ENCODE data around the gene FBXO31. TPM values are rescaled to one million over a fixed set of nuclear protein-coding genes. Genes with fewer than 3 reads are reported as not detected.
"Not testable (repeated sequence)": the region's sequence is repeated elsewhere in the genome, so short reads cannot be mapped to it uniquely, and the experiment has no call there.

FBXO31 gene
- polyA plus RNA-seq, 1 donor = 29.3 TPM

- no peak for DNase-seq
Measured at GRCh38 chr16:87410968-87411367, 27.4 kb upstream of the FBXO31 start.

GRCh38 chr16:87410530-87410929 is 27.0 kb upstream of the FBXO31 start:
- DNase-seq = no peak

DNA sequence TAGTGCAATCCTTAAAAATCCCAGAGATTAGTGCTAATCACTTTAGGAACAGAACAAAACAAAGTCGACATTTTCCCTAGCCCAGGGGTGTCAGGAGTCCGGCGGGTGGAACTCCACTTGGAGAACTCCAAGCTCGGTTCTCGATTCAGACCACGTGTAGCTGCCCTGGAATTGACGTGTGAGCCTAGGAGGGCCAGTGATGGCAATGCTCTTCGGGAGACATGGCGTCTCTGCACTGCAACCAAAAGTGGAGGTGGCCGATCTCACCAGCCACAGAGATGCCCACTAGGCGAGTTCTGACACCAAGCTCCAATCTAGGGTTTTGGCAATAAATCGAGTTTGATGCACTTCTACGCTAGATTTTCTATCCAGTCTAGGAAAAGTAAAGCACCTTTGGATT is 26.2 kb upstream of the FBXO31 start:
- DNase-seq = no peak

DNA sequence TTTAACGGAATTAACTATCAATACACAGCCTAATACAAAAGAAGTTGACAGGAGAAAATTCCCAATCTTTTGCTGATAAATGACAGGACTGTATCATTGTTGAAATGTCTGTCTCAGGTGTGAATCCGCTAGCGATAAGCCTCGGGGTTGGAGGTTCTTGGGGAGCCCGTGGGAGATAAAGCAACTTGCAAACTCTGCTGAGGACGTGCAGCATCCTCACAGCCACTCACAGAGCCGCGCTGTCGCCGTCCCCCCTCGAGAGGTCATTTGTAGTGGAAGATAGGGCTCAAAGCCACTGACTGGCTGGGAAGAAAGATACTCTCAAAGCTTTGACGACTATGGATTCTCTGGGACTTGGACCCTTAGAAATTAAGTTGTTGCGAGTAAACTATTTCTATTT is 25.6 kb upstream of the FBXO31 start:
- DNase-seq = no peak

DNA sequence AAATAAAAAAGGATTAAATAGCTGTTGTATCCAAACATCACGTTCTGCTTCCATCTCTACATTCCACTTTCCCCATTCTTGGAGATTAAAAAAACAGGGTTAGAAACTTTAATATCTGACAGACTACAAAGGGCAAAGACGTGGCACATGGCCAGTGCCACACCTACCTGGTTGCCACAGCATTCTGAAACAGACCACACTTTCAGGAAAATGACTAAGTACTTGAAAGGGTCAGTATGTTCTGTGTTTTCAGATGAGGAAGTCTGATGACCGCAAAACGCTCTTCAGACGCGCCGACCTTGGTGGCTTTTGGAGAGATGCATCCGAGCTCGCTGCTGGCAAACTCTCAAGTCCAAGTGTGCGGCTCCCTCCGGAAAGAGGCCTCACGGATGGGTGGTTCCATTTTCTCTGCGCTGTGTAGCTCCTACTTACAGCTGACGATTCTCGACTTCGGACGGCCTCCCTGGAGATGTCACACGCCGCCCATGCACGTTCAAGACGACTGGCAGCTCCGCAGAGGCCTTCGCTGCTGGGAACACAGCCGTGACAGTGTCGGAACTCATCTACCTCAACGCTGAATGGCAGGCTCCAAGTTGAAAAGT is 24.0 kb upstream of the FBXO31 start:
- no peak for DNase-seq

- no peak for DNase-seq
Measured at GRCh38 chr16:87406495-87407088, 23.0 kb upstream of the FBXO31 start.

DNA sequence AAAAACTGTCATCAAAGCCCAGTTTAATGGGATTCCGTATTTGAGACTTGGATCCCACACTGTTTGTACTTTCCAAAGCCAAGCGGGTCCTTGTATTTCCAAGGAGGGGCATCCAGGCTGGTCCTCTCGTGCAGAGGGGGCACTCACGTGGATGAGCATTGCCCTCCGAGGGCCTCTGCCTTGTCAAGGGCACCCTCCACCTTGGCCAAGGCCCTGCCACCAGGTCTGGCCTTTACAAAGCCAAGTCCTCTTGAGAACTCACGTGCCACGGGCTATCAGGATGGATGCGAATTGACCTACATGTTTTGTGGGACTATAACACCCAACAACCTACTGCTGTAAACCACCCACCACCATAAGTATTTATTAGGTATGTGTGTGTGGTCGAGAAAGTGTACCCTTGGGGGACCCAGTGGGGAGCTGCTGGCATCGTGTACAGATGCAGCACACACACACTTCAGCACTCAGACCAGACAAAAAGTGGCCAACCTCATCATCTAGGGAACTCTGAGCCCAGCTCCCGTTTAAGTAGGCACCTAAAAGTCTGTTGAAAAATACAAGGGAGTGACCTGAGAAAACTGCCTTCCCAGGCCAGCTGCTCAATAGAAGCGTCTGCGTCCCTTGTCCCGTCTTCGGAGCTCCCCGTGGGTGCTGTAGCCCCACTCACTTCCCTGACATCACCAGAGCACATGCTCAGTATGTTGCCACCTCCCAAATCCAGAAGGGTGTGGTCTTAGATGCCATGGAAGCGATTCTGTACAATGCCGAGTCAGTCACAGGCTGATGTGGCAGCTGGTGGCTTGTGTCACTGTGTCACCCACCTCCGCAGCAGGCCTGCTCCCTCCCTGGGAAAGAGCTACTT is 21.4 kb upstream of the FBXO31 start:
- no peak for DNase-seq

DNA sequence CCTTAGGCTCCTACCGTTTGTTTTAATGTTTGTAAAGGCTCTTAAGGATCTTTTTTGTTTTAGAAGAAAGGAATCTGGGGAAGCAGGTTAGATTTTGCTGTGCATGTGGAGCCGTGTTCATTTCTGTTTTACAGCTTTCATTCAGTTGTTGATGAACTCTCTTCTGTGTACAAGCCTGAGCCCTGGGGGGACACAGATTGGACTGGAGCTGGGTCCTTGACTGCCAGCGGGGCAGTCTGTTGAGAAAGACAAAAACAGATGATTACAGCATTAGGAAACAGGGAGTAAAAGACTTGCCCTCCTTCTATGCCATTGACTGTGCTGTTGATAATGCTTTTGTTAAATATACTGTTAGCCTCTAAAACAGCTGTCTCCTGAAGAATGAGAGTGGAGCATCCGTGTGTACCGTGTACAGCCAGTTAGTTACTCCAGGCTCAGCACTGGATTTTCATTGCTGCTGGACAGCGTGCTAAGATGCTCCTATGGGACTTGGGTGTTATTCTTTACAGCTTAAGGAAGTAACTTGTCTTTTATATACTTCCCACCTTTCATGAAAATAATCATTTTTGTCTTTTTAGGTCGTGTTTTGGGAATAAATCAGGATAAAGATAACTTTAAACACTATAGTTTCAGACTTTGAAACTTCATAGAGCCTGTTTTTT is 11.7 kb upstream of the FBXO31 start:
- DNase-seq = no peak

- DNase-seq = no peak
Measured at GRCh38 chr16:87393680-87394055, 10.1 kb upstream of the FBXO31 start.

GRCh38 chr16:87392821-87393679 is 9.5 kb upstream of the FBXO31 start:
- peak; percentile 48 for DNase-seq

- DNase-seq = peak; percentile 99
Measured at GRCh38 chr16:87391950-87392820, 8.6 kb upstream of the FBXO31 start, which contains the start of gene MAP1LC3B. Gene MAP1LC3B, plus strand, starts transcription at chr16:87392336. Its CDS starts 92 bp downstream, at chr16:87392428.

- DNase-seq = peak; percentile 66
Measured at GRCh38 chr16:87391324-87391949, 7.9 kb upstream of the FBXO31 start.

DNA sequence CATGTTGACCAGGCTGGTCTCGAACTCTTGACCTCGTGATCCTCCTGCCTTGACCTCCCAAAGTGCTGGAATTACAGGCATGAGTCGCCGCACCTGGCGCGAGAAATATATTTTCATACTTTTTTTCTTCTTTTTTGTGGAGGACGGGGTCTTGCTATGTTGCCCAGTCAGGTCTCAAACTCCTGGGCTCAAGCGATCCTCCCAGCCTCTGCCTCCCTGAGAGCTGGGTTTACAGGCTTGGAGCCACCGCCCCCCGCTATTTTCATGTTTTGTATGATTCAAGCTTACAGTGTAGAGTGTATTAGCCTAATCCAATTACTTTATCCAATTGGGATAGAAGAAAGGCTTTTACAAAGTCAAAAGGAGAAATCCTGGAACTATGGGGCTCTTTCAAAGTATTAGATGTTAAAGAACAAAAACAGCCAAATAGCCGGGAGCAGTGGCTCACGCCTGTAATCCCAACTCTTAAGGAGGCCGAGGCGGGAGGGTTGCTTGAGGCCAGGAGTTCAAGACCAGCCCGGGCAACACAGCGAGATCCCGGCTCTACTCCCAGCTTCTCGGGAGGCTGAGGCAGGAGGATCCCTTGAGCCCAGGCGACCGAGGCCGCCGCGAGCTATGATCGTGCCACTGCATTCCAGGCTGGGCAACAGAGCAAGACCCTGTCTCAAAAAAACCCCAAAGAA is 7.2 kb upstream of the FBXO31 start:
- DNase-seq = no peak

DNA sequence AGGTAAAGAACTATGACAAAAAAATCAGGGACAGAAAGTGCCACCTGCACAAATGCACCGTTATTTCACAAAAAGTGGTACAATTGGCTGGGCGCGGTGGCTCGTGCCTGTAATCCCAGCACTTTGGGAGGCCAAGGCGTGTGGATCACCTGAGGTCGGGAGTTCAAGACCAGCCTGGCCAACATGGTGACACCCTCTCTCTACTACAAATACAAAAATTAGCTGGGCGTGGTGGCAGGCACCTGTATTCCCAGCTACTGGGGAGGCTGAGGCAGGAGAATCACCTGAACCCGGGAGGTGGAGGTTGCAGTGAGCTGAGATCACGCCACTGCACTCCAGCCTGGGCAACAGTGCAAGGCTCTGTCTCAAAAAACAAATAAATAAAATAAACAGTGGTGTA is 6.3 kb upstream of the FBXO31 start:
- not testable (repeated sequence) for DNase-seq

DNA sequence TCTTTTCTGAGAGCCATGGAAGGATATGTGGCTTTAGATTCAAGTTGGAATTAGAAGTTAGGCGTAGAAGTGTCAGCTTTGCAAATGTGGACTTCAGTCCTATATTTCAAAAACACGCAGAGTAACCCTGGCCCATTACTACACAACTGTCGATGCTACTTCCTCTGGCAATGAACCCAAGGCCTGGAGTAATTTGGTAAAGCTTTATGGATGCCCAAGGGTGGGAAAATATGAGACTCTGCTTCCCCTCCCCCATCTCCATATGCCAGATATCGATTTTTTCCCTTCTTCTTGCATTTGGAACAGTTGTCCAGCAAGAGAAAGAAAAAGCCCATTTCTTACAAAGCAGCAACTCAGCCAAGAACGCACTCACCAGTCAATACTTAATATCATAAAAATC is 5.7 kb upstream of the FBXO31 start:
- DNase-seq = no peak

DNA sequence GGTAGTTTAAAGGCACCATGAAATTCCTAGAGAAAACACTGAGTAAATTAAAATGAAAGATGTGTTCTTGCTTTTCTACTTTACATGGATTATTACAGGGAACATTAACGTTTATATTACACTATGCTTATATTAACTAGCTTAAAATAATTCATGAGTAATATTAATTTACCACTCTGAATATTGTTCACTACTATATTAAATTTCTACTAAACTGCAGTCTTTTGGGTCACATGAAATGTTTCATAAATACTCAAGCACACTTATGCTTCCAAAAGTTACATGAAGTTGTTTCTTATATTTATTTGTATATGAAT is 5.2 kb upstream of the FBXO31 start:
- no peak for DNase-seq

DNA sequence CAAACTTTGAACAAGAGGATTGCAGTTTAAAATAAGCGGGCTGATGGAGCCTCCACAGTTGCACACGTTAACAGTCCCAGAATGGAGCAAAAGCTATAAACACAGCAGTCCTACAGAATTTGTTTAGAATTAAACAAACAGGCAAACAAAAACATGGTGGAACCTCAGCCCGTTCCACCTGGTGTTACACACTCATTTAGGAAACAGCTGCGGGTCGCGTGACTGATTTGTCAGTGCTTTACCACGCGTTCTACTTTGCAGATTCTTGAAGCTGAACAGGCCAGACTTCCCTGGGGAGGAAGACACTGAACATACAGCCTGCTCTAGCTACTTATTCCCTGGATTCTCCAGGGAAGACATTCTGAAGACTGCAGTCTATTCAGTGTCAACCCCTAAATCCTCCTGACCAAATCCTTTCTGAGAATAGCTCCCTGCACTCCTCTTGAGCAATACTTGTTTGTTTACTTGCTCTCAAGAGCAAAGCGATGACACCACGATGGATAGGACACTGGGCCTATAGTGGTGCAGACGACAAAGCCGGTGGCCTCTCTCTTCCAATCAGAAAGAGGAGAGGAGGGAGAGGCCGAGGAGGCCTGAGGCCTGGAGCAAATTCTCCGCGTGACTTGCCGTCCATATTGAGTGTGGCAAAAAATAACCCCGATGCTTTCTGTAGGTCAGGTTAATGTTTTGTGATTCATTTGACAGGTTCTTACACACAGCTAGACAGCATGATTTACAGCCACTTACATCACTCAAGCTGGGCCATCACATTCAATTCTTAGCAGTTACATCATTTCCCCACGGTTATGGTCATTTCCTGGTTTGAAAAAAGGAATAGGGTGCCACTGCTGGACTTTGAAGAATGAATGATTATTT is 4.6 kb upstream of the FBXO31 start:
- peak; percentile 96 for DNase-seq

- DNase-seq = not testable (repeated sequence)
Measured at GRCh38 chr16:87384875-87385167, 1.2 kb upstream of the FBXO31 start.

GRCh38 chr16:87384162-87384874 is 742 bp upstream of the FBXO31 start:
- DNase-seq = peak; percentile 52

Data from hindlimb muscle (tissue), 1 donor.